Esophagus muscularis mucosa (tissue), 3 donors: ENCODE measurements around the gene ME3.

Experiments
- CTCF ChIP-seq, 3 experiments: fragments of 200-600 bp in 2 of 3; fragments of 450-650 bp in 1 of 3; sonication (generic) in 2 of 3; IDR thresholded peaks; one replicate each; pipeline ENCODE4 v1.5.1; 2017 to 2019; ENCODE audit warnings: antibody characterized with exemption in 3 of 3, mild to moderate bottlenecking in 2 of 3, moderate library complexity in 1 of 3
- POLR2A ChIP-seq: fragments of 450-650 bp; IDR thresholded peaks from one replicate; pipeline ENCODE4 v1.6.1; 2017; ENCODE audit warnings: antibody characterized with exemption, moderate library complexity, mild to moderate bottlenecking, low read depth

GRCh38 chr11:86446924-86447285 is 225.5 kb downstream of the ME3 start:
- TF ChIP-seq CTCF (IDR thresholded peaks at IDR 0.05) = no peak
- TF ChIP-seq POLR2A = no peak
